K562 (cell line): ENCODE data around the gene OVCA2. TPM values are rescaled to one million over a fixed set of nuclear protein-coding genes. Genes with fewer than 3 reads are reported as not detected.
A peak's percentile ranks its signal among the peaks of the same experiment; 100 is the strongest.

Experiments
- HMGN3 ChIP-seq: IDR thresholded peaks from 2 replicates; pipeline ENCODE4 v1.6.1; 2011; ENCODE audit warnings: borderline replicate concordance, low read depth, mild to moderate bottlenecking, mixed read lengths, low read length; ENCODE audit not compliant: insufficient read length; ENCODE audit errors: extremely low read depth
- ID3 ChIP-seq, 2 experiments: fragments of 250-450 bp in 1 of 2; fragments of 450-650 bp in 1 of 2; sonication (Bioruptor Pico) in 1 of 2; IDR thresholded peaks; 2 replicates each; pipeline versions ENCODE4 v1.6.1 to v1.8.0; 2016 to 2021; ENCODE audit warnings: mild to moderate bottlenecking in 2 of 2, moderate library complexity in 2 of 2, missing compliant biosample characterization in 1 of 2, missing genetic modification characterization in 1 of 2
- STAT5A ChIP-seq: IDR thresholded peaks from 2 replicates; pipeline ENCODE4 v1.6.1; 2012; ENCODE audit warnings: low read length, inconsistent platforms, borderline replicate concordance
- TAF15 ChIP-seq: fragments of 200-400 bp; formaldehyde crosslinking; IDR thresholded peaks from 2 replicates; pipeline ENCODE4 v1.6.1; 2017; ENCODE audit warnings: mild to moderate bottlenecking, low read depth, low read length, moderate library complexity
- TCF15 ChIP-seq: fragments of 250-450 bp; sonication (Bioruptor Pico); IDR thresholded peaks from 2 replicates; pipeline ENCODE4 v1.8.0; 2022; ENCODE audit warnings: moderate library complexity, mild to moderate bottlenecking, inconsistent platforms
- TEAD4 ChIP-seq, 2 experiments: sonication (generic) in 1 of 2; formaldehyde crosslinking in 1 of 2; IDR thresholded peaks; 2 replicates each; pipeline versions ENCODE4 v1.6.1 to v1.8.0; 2012 to 2022; ENCODE audit warnings: borderline replicate concordance in 1 of 2, inconsistent platforms in 1 of 2, low read length in 1 of 2, mild to moderate bottlenecking in 1 of 2, missing genetic modification reagents in 1 of 2
- TRIM25 ChIP-seq: fragments of 450-650 bp; IDR thresholded peaks from 2 replicates; pipeline ENCODE4 v1.7.0; 2016; ENCODE audit warnings: borderline replicate concordance
- ZBTB1 ChIP-seq: sonication (generic); formaldehyde crosslinking; IDR thresholded peaks from 2 replicates; pipeline ENCODE4 v1.8.1; 2023; ENCODE audit warnings: missing genetic modification reagents, low read depth, mild to moderate bottlenecking, borderline replicate concordance
- ZNF696 ChIP-seq: fragments of 250-450 bp; sonication (Bioruptor Pico); conservative IDR thresholded peaks from 2 replicates; pipeline ENCODE4 v1.4.0; 2020; ENCODE audit warnings: mild to moderate bottlenecking, moderate library complexity
- polyA plus RNA-seq, 8 experiments: library from polyadenylated mRNA; depleted of rRNA in 4 of 8; stranded (reverse) in 5 of 8; unstranded in 3 of 8; fragments of >200 nt; fragmentation: Nextera tagmentation in 2 of 8; fragmentation: Illumina TruSeq in 1 of 8; extraction: Ambion mirVana in 2 of 8; extraction: Trizol in 1 of 8; gene quantifications; 2 replicates each; pipeline versions ENCODE4 v1.2.1 to v1.2.3, GENCODE V29; 2011 to 2014; ENCODE audit warnings: inconsistent platforms in 1 of 8, missing spikeins in 1 of 8
- total RNA-seq, 7 experiments: library from RNA; depleted of rRNA in 6 of 7; stranded (reverse); fragments of >200 nt in 6 of 7; fragmentation: Illumina TruSeq in 2 of 7; extraction: Trizol in 2 of 7; gene quantifications; 2 replicates each; pipeline versions ENCODE4 v1.2.1 to v1.2.3, GENCODE V29; 2011 to 2021; ENCODE audit warnings: low replicate concordance in 1 of 7
- TF ChIP-seq, protein P1 (sequence below): fragments of 200-600 bp; sonication (generic); IDR thresholded peaks from one replicate; pipeline ENCODE4 v1.6.1; 2012; ENCODE audit warnings: mild to moderate bottlenecking, low read depth, low read length, inconsistent platforms

Gene OVCA2
- total and polyA plus RNA-seq, 9 of the 15 experiments (the other 6 are each of a cell fraction or from before 2014, with no cell fraction given) = 3.0 to 23.7 (median 14.1) TPM

DNA sequence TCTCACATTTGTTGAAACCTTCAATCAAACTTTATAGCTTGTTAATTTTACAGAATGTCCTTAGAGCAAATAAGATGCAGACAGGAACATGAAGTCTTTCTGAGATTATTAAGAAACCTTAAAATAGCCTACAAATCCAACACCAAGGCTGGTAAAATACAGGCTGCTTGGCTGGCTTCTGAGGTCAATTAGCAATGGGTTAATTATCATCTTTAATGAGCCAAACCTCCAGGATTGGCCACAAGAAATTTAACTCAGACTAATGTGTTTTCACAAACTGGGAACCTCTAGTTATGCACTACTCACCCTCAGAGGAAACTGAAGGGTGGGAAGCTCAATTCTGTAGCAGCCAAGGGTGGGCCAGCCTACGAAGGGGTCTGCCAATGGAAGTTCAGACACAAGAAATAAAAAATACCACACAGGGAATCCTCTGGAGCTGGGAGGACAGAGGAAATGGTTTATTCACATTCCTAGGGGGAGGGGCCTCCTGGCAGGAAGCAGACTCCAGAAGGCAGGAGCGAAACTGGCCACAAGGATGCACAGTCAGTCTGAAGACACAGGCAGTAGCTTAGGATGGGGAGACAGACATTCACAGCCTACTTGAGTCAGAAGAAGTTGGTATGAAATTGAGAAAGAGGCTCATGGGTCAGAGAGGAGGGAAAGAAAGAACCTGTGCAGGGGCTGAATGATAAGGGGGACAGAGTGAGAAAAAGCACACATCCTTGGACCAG is 49.1 kb downstream of the OVCA2 start (continued):
- TF ChIP-seq, protein P1, sequence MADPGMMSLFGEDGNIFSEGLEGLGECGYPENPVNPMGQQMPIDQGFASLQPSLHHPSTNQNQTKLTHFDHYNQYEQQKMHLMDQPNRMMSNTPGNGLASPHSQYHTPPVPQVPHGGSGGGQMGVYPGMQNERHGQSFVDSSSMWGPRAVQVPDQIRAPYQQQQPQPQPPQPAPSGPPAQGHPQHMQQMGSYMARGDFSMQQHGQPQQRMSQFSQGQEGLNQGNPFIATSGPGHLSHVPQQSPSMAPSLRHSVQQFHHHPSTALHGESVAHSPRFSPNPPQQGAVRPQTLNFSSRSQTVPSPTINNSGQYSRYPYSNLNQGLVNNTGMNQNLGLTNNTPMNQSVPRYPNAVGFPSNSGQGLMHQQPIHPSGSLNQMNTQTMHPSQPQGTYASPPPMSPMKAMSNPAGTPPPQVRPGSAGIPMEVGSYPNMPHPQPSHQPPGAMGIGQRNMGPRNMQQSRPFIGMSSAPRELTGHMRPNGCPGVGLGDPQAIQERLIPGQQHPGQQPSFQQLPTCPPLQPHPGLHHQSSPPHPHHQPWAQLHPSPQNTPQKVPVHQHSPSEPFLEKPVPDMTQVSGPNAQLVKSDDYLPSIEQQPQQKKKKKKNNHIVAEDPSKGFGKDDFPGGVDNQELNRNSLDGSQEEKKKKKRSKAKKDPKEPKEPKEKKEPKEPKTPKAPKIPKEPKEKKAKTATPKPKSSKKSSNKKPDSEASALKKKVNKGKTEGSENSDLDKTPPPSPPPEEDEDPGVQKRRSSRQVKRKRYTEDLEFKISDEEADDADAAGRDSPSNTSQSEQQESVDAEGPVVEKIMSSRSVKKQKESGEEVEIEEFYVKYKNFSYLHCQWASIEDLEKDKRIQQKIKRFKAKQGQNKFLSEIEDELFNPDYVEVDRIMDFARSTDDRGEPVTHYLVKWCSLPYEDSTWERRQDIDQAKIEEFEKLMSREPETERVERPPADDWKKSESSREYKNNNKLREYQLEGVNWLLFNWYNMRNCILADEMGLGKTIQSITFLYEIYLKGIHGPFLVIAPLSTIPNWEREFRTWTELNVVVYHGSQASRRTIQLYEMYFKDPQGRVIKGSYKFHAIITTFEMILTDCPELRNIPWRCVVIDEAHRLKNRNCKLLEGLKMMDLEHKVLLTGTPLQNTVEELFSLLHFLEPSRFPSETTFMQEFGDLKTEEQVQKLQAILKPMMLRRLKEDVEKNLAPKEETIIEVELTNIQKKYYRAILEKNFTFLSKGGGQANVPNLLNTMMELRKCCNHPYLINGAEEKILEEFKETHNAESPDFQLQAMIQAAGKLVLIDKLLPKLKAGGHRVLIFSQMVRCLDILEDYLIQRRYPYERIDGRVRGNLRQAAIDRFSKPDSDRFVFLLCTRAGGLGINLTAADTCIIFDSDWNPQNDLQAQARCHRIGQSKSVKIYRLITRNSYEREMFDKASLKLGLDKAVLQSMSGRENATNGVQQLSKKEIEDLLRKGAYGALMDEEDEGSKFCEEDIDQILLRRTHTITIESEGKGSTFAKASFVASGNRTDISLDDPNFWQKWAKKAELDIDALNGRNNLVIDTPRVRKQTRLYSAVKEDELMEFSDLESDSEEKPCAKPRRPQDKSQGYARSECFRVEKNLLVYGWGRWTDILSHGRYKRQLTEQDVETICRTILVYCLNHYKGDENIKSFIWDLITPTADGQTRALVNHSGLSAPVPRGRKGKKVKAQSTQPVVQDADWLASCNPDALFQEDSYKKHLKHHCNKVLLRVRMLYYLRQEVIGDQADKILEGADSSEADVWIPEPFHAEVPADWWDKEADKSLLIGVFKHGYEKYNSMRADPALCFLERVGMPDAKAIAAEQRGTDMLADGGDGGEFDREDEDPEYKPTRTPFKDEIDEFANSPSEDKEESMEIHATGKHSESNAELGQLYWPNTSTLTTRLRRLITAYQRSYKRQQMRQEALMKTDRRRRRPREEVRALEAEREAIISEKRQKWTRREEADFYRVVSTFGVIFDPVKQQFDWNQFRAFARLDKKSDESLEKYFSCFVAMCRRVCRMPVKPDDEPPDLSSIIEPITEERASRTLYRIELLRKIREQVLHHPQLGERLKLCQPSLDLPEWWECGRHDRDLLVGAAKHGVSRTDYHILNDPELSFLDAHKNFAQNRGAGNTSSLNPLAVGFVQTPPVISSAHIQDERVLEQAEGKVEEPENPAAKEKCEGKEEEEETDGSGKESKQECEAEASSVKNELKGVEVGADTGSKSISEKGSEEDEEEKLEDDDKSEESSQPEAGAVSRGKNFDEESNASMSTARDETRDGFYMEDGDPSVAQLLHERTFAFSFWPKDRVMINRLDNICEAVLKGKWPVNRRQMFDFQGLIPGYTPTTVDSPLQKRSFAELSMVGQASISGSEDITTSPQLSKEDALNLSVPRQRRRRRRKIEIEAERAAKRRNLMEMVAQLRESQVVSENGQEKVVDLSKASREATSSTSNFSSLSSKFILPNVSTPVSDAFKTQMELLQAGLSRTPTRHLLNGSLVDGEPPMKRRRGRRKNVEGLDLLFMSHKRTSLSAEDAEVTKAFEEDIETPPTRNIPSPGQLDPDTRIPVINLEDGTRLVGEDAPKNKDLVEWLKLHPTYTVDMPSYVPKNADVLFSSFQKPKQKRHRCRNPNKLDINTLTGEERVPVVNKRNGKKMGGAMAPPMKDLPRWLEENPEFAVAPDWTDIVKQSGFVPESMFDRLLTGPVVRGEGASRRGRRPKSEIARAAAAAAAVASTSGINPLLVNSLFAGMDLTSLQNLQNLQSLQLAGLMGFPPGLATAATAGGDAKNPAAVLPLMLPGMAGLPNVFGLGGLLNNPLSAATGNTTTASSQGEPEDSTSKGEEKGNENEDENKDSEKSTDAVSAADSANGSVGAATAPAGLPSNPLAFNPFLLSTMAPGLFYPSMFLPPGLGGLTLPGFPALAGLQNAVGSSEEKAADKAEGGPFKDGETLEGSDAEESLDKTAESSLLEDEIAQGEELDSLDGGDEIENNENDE = no peak
- TF ChIP-seq HMGN3 (no peak), STAT5A (no peak), TAF15 (no peak), ID3 (CRISPR knock-in tag; IDR thresholded peaks at IDR 0.05) (no peak), ID3 (tag; IDR thresholded peaks at IDR 0.05) (no peak), TCF15 (CRISPR knock-in tag) (no peak), ZBTB1 (CRISPR knock-in tag) (no peak), TEAD4 (IDR thresholded peaks at IDR 0.05; ENCODE audit: low read length) (peak; percentile 34; the same call in 1 of the 2 replicates), TEAD4 (CRISPR knock-in tag; IDR thresholded peaks at IDR 0.05; ENCODE audit: borderline replicate concordance) (no peak), TRIM25 (no peak), ZNF696 (CRISPR knock-in tag) (no peak)
